ENCODE results near the gene MAP3K15. TPM values are rescaled to one million over a fixed set of nuclear protein-coding genes. Genes with fewer than 3 reads are reported as not detected.

The MAP3K15 gene
- total and polyA plus RNA-seq, 2 of the 13 experiments (the other 11 are each of a cell fraction or from before 2014, with no cell fraction given), result 3.9 to 6.4 TPM

GRCh38 chrX:19514791-19515614 lies at the start of gene MAP3K15 (continued):
- TF ChIP-seq ZNF574 (CRISPR knock-in tag; IDR thresholded peaks at IDR 0.05), result peak; percentile 58; the same call in 1 of the 2 replicates
- TF ChIP-seq ZNF543 (CRISPR knock-in tag; IDR thresholded peaks at IDR 0.05), result no peak
- no peak for TF ChIP-seq ZNF232 (CRISPR knock-in tag; IDR thresholded peaks at IDR 0.05; ENCODE audit: borderline replicate concordance)
- no peak for TF ChIP-seq ZNF354B (CRISPR knock-in tag; IDR thresholded peaks at IDR 0.05)
- no peak for TF ChIP-seq ZSCAN25 (CRISPR knock-in tag; IDR thresholded peaks at IDR 0.05)
- no peak for TF ChIP-seq MAF1 (CRISPR knock-in tag; IDR thresholded peaks at IDR 0.05; ENCODE audit: borderline replicate concordance)
- peak; percentile 42; the same call in 1 of the 2 replicates for TF ChIP-seq TFDP2 (CRISPR knock-in tag; IDR thresholded peaks at IDR 0.05)
- no peak for TF ChIP-seq FOXO4 (CRISPR knock-in tag; conservative IDR thresholded peaks at IDR 0.05)
- TF ChIP-seq THAP9 (CRISPR knock-in tag; IDR thresholded peaks at IDR 0.05; ENCODE audit: borderline replicate concordance), result no peak
- peak; percentile 33 for TF ChIP-seq CTCF (CRISPR knock-in tag; IDR thresholded peaks at IDR 0.05)
- no peak for TF ChIP-seq ZNF230 (CRISPR knock-in tag; IDR thresholded peaks at IDR 0.05)
- no peak for TF ChIP-seq ZBTB38 (CRISPR knock-in tag; IDR thresholded peaks at IDR 0.05)
- TF ChIP-seq ZNF607 (CRISPR knock-in tag; IDR thresholded peaks at IDR 0.05; ENCODE audit: borderline replicate concordance), result no peak
- no peak for TF ChIP-seq ZNF788 (CRISPR knock-in tag; IDR thresholded peaks at IDR 0.05; ENCODE audit: borderline replicate concordance)
